Measurements from ENCODE around the gene CALB2.

Gene CALB2

GRCh38 chr16:71338193-71338592 lies 20.3 kb upstream of the CALB2 start:
- no peaks in the 10 kb centered on the region for H3K79me2 ChIP-seq (ENCODE audit: low read length)
- TF ChIP-seq, protein P1, sequence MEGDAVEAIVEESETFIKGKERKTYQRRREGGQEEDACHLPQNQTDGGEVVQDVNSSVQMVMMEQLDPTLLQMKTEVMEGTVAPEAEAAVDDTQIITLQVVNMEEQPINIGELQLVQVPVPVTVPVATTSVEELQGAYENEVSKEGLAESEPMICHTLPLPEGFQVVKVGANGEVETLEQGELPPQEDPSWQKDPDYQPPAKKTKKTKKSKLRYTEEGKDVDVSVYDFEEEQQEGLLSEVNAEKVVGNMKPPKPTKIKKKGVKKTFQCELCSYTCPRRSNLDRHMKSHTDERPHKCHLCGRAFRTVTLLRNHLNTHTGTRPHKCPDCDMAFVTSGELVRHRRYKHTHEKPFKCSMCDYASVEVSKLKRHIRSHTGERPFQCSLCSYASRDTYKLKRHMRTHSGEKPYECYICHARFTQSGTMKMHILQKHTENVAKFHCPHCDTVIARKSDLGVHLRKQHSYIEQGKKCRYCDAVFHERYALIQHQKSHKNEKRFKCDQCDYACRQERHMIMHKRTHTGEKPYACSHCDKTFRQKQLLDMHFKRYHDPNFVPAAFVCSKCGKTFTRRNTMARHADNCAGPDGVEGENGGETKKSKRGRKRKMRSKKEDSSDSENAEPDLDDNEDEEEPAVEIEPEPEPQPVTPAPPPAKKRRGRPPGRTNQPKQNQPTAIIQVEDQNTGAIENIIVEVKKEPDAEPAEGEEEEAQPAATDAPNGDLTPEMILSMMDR (IDR thresholded peaks at IDR 0.05; ENCODE audit: low read depth, low read length): no peak
- TF ChIP-seq EZH2phosphoT487 (IDR thresholded peaks at IDR 0.05; ENCODE audit: low read depth): no peak
- no peak overlapping the region for H3K4me3 ChIP-seq (ENCODE audit: low read length)
- H3K36me3 ChIP-seq (replicated peaks; ENCODE audit: low read depth, low read length): no peaks in the 10 kb centered on the region
- H3K27ac ChIP-seq (ENCODE audit: low read length): no peak overlapping the region
- peaks cover 6% of the 10 kb centered on the region; the same call in 1 of the 2 replicates for H3K27me3 ChIP-seq (ENCODE audit: low read depth, low read length)
- H3K9me3 ChIP-seq (ENCODE audit: insufficient read depth, low read length): no peaks in the 10 kb centered on the region
- no peak overlapping the region for H3K9ac ChIP-seq (ENCODE audit: low read length)
- H2AFZ ChIP-seq (ENCODE audit: low read depth, low read length): no peak overlapping the region
- no peaks in the 10 kb centered on the region for H4K20me1 ChIP-seq (ENCODE audit: insufficient read depth, low read length)
- no peak overlapping the region for H3K4me2 ChIP-seq (ENCODE audit: low read length)
- no peaks in the 10 kb centered on the region for H3K4me1 ChIP-seq (ENCODE audit: low read length)

DNA sequence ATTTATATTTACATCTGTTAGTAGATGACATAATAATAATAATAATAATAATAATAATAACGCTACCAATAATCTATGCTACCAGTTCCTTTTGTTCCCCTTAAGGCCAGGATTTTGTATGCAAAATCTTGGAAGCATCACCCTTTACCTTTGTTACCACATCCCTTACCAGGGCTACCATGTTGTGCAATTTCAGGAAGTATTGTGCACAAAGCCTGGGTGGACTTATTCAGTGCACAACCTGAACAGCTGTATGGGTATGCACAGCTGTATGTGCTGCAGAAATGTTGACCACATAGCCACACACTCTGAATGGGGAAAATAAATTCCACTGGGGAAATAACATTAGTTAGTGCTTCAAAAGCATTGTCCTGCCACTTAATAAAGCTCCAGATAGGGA lies 19.9 kb upstream of the CALB2 start:
- H3K9ac ChIP-seq (ENCODE audit: low read length): no peak overlapping the region
- H4K20me1 ChIP-seq (ENCODE audit: insufficient read depth, low read length): no peaks in the 10 kb centered on the region
- no peaks in the 10 kb centered on the region for H3K4me1 ChIP-seq (ENCODE audit: low read length)
- peak overlapping the region; percentile 23; the same call in 1 of the 2 replicates for H3K4me3 ChIP-seq (ENCODE audit: low read length)
- H3K79me2 ChIP-seq (ENCODE audit: low read length): no peaks in the 10 kb centered on the region
- no peaks in the 10 kb centered on the region for H3K9me3 ChIP-seq (ENCODE audit: insufficient read depth, low read length)
- H2AFZ ChIP-seq (ENCODE audit: low read depth, low read length): no peak overlapping the region
- no peaks in the 10 kb centered on the region for H3K36me3 ChIP-seq (replicated peaks; ENCODE audit: low read depth, low read length)
- no peak for TF ChIP-seq EZH2phosphoT487 (IDR thresholded peaks at IDR 0.05; ENCODE audit: low read depth)
- TF ChIP-seq, protein P1 (IDR thresholded peaks at IDR 0.05; ENCODE audit: low read depth, low read length): no peak
- peak overlapping the region; percentile 27; the same call in 1 of the 2 replicates for H3K4me2 ChIP-seq (ENCODE audit: low read length)
- peaks cover 4% of the 10 kb centered on the region; the same call in 1 of the 2 replicates for H3K27me3 ChIP-seq (ENCODE audit: low read depth, low read length)
- H3K27ac ChIP-seq (ENCODE audit: low read length): no peak overlapping the region

DNA sequence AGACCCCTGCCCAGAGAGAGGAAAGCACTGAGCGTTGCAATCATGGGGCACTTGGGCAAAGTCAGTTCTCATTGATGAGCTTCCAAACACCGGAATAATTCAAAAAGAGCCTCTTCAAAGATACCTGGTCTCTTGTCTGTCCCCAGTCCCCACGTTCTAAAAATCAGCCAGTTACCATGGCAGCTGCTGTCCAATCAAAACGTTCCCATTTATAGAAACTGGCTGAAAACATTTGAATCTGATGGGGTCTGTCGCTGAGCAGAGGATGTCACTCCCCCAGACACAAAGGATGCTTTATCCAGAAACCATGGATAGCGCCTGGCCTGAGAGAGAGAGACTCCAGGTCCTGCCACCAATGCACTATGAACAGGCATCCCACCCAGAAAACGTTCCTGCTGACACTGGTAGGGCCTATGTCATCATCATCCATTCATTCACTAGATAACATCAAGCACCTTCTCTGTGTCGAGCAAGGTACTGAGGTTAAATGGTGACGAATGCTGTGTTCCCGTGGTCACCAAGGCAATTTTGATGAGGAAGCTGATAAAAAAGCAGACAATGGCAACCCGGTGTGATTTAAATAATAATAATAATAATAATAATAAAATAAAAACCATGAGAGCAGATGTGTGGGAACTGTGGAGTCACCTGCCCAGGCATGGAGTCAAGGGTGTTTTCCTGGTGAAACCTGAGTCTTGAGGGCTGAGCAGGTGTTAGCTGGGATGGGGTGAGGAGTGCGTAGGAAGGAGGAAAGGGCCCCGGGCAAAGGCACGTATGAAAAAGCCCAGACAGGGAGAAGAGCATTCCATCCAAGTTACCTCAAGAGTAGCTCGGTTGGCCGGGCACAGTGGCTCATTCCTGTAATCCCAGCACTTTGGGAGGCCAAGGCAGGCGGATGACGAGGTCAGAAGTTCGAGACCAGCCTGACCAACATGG lies 19.0 kb upstream of the CALB2 start:
- Histone ChIP-seq H3K9ac (ENCODE audit: low read length) (no peak overlapping the region), H3K4me3 (ENCODE audit: low read length) (peak overlapping the region; percentile 23; the same call in 1 of the 2 replicates)

DNA sequence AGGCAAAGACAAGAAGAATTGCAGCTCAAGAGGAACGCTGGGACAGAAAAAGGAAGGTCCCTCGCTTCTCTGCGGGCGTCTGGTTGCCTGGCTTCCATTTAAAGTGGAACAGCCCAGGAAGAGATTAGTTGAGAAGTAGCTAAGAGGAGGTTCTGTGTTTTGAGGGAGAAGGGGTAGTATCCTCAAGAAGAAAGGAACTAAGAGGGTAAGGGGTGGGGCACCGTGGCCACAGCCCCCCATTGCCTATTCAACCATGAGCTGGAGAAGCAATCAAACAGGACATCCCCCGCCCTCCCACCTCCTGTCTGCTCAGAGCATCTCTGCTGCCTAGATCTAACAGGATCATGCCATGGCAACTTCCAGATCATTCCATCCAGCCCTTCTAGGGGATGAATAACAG lies 18.1 kb upstream of the CALB2 start:
- no peaks in the 10 kb centered on the region for H3K4me1 ChIP-seq (ENCODE audit: low read length)
- no peak overlapping the region for H3K27ac ChIP-seq (ENCODE audit: low read length)
- TF ChIP-seq, protein P1 (IDR thresholded peaks at IDR 0.05; ENCODE audit: low read depth, low read length): no peak
- no peak for TF ChIP-seq EZH2phosphoT487 (IDR thresholded peaks at IDR 0.05; ENCODE audit: low read depth)
- no peak overlapping the region for H2AFZ ChIP-seq (ENCODE audit: low read depth, low read length)
- no peak overlapping the region for H3K9ac ChIP-seq (ENCODE audit: low read length)
- no peaks in the 10 kb centered on the region for H3K36me3 ChIP-seq (replicated peaks; ENCODE audit: low read depth, low read length)
- H3K4me2 ChIP-seq (ENCODE audit: low read length): no peak overlapping the region
- H3K27me3 ChIP-seq (ENCODE audit: low read depth, low read length): 0 out of 2 replicates have a peak, but pooled peaks cover 3% of the 10 kb centered on the region
- H3K9me3 ChIP-seq (ENCODE audit: insufficient read depth, low read length): no peaks in the 10 kb centered on the region
- H4K20me1 ChIP-seq (ENCODE audit: insufficient read depth, low read length): no peaks in the 10 kb centered on the region
- no peaks in the 10 kb centered on the region for H3K79me2 ChIP-seq (ENCODE audit: low read length)
- H3K4me3 ChIP-seq (ENCODE audit: low read length): no peak overlapping the region

More for the DNA sequence above, 19.0 kb upstream of the CALB2 start:
- Histone ChIP-seq H3K27me3 (ENCODE audit: low read depth, low read length) (0 out of 2 replicates have a peak, but pooled peaks cover 3% of the 10 kb centered on the region), H3K4me2 (ENCODE audit: low read length) (peak overlapping the region; percentile 27; the same call in 1 of the 2 replicates), H4K20me1 (ENCODE audit: insufficient read depth, low read length) (no peaks in the 10 kb centered on the region), H3K36me3 (replicated peaks; ENCODE audit: low read depth, low read length) (no peaks in the 10 kb centered on the region), H2AFZ (ENCODE audit: low read depth, low read length) (no peak overlapping the region), H3K9me3 (ENCODE audit: insufficient read depth, low read length) (no peaks in the 10 kb centered on the region), H3K27ac (ENCODE audit: low read length) (no peak overlapping the region), H3K4me1 (ENCODE audit: low read length) (no peaks in the 10 kb centered on the region), H3K79me2 (ENCODE audit: low read length) (no peaks in the 10 kb centered on the region)
- TF ChIP-seq EZH2phosphoT487 (IDR thresholded peaks at IDR 0.05; ENCODE audit: low read depth): no peak
- TF ChIP-seq, protein P1 (IDR thresholded peaks at IDR 0.05; ENCODE audit: low read depth, low read length): no peak

Data from OCI-LY3 (cell line).